Right forelimb (tissue), 1 donor: Measurements from ENCODE around the gene AMPH.
"Not testable (repeated sequence)": the region's sequence is repeated elsewhere in the genome, so short reads cannot be mapped to it uniquely, and the experiment has no call there.

ENCODE experiments used
- DNase-seq: peaks from one replicate; pipeline ENCODE4 v3.0.0-alpha.2; 2018

Gene AMPH

GRCh38 chr7:38625866-38626265 is 5.3 kb downstream of the AMPH start:
- DNase-seq, result no peak

GRCh38 chr7:38615665-38616064 is 15.5 kb downstream of the AMPH start:
- DNase-seq, result no peak

DNA sequence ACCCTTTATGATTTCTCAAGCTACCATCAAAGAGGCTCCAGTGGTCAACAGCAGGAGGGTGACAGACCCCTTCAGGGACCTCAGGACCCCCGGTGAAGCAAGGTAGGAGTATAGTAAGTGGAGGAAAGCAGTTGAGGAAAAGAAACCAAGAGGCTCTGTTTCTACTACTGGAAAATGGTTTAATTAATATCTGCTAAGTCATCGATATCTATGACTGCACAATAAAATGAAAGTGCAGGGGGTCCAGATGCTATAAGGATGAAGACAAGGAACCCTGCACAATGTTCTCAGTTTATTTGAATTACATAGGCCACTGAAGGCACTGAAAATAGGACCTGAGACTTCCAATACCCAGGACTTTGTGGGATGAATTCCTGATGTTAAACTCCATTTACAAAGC is 23.7 kb downstream of the AMPH start:
- DNase-seq, result no peak

DNA sequence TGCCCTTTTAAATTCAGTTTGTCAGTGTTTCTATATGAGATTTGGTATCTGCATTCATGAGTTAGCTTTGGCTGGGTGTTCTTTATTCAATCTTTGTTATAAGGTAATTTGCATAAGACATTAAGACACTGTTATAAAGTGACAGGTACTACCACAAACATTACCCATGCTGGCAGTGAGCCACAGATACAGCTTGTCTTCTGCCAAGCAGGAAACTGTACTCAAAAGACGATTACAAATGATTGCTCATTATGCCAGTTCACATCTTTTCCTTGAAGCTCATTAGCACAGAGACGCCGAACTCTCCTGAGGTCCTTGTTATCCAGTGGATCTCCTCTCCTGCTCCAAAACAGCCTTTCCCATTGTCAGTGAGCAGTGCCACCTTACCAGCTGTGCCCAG is 30.4 kb downstream of the AMPH start:
- no peak for DNase-seq

- no peak for DNase-seq
Observed at GRCh38 chr7:38594949-38595348, 36.2 kb downstream of the AMPH start.

DNA sequence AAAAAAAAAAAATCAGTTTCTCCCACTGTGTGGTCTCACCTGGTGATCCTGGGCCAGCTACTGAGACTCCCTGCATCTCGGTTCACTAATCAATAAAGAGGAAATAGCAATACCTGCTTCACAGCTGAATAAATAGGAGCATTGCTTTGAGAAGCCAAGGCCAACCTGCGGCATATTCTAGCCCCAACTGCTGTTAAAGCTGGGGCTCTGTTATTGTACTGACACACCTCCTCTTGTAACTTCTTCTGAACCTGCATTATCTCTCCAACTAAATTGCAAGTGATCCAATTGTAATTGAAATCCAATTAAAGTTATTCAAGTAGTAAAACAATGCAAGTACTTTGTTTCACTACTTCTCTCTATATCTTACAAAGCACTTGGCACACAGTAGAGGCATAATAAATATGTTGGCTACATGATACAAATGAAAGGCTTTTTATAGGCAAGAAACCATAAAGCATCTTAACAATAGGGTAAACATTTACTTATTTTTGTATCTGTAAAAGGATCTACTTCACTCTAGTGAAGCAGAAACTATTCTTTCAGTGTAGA is 38.4 kb downstream of the AMPH start:
- no peak for DNase-seq

DNA sequence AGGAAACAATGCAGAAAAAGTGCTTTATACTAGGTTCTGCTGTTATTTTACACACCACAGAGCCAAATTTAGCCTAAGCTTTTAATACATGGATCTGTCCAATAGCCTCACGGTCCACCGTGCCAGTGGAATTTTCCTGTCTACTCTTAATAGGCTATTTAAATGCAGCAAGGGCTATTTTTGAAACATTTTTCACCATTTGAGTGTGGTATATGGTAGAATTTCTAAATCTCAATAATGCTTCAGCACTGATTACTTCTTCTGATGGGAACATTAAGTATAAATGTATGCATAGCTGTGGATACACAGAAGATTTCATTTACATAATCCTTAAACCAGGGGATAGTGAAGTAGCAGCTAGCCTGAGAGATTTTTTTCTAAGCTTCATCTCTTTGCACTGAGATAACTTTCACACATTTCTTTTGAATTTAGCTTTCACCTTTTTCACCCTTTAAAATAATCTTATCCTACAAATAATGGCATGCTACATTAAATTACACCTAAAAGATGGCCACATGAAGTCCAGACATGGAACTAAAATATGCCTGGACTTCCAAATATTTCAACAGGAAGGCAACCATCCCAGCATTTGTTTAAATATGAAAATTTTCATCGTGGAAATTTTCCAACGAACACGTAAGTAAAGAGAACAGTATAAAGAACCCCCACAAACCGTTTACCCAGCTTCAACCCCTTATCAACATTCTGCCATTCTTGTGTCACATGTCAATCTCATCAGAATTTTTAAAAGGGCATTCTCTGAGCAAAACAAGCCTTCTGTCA is 45.4 kb downstream of the AMPH start:
- no peak for DNase-seq

DNA sequence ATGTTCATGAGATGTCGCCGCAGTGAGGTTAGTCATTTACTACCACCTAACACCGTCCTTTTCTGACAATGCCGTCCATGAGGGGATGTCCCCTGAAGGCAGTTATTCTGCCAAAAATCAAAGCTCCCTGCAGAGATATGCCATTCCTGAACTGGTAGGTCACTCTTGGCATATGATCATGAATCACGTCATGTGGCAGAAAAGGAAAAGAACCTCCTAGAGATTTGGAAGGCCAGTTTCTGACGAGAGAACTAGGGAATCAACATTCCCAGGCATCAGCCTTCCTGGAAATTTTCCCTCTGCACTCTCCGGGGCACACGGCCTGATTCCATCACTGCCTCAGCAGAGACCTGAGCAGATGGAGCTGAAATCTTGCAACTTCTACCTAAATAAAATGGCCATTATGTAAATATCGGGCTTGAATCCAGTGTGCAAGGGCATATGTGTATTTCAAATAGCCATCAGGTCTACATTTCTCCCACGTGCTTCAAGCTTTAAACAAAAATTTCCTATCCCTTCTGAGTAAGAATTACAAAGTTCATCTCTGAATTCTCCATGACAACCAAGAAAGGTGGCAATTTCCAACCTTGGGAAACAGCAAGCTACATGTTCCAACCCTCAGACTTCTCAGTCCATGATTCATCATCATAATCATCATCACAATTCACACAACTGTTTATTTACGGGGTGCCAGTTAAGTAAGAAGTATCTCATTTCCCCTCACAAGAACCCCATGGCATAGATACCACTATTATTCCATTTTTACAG is 46.5 kb downstream of the AMPH start:
- DNase-seq, result no peak

GRCh38 chr7:38580485-38580884 is 50.7 kb downstream of the AMPH start:
- no peak for DNase-seq

DNA sequence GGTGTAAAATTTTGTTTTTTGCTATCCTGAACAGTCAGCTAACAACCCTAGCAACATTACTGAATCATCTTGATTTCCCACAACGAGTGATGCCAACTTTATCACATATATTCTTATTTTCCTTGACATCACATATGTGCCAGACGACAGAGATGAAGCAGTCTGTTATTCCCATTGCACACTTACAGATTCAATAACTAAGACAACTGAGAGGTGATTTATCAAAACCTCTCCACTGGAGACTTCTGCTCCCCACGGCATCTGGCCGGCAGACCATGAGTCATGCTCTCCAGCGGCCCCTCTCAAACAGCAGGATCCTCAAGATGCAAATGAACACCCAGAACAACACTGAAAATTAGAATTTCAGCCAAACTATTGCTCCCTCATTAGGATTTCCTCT is 57.1 kb downstream of the AMPH start:
- DNase-seq, result no peak

DNA sequence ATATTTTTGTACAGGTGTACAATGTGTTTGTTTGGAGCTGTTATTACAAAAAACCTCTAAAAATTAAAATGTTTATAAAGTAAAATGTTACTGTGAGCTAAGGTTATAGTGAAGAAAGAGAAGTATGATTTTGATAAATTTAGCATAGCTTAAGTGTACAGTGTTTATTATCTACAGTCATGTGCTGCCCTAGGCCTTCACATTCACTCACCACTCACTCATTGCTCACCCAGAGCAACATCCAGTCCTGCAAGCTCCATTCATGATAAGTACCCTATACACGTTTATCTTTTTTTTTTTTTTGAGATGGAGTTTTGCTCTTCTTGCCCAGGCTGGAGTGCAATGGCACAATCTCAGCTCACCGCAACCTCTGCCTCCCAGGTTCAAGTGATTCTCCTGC is 59.6 kb downstream of the AMPH start:
- not testable (repeated sequence) for DNase-seq

DNA sequence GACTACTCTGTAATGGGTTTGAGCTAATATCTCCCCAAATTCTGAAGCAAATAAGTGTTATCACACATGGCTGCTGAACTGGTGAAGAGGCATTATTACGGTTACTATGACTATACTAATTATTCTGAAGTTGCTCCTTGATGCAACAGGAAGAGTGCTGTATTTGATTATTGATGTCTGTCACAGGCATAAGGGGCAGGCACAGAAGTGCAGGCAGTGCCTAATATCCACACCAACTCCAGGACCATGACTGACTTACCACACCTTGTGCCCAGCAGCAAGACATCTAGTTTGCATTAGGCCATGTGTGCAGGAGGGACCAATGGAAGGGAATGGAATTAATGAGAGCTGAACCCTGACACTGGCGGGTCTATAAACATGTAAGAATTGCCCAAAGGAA is 62.7 kb downstream of the AMPH start:
- DNase-seq, result no peak

GRCh38 chr7:38565289-38565688 is 65.9 kb downstream of the AMPH start:
- no peak for DNase-seq

- DNase-seq, result no peak
Observed at GRCh38 chr7:38563741-38564140, 67.4 kb downstream of the AMPH start.

- DNase-seq, result no peak
Observed at GRCh38 chr7:38561166-38561565, 70.0 kb downstream of the AMPH start.

- no peak for DNase-seq
Observed at GRCh38 chr7:38558761-38559345, 72.3 kb downstream of the AMPH start.

- no peak for DNase-seq
Observed at GRCh38 chr7:38554586-38554985, 76.6 kb downstream of the AMPH start.

GRCh38 chr7:38550836-38551235 is 80.3 kb downstream of the AMPH start:
- DNase-seq, result no peak

DNA sequence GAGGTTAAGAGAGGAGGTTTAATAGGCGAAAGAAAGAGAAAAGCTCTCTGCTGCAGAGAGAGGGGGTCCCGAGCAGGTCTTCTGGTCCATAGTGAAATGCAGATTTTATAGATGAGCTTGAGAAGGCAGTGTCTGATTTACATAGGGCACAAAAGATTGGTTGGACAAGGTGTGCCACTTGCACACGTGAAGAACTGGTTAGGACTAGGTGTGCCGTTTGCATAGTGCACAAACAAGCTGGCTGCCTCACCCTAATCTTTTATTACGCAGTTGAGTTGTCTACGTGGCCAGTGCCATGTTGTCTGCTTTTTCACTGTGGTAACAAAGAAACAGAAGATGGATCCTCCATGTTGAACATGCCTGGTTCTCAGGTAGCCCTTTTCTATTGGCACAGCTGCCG is 82.6 kb downstream of the AMPH start:
- DNase-seq, result no peak

DNA sequence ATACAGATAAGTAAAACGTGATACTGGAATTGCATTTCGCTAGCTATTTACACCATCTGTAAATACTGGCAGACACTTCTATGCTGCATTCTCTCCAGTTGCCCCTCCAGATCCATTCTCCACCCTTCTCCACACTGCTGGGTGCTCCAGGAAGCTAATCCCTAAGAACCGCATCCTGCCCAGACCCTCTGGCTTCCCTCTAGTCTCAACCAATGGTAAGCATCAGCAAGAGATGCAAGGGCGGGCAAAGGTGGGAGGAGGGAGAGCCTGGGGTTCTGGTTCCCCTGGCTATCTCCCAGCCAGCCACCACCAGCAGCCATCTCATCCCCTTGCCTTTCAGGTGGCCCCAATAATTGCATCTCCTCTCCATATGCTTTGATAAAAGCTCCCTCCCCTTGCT is 84.4 kb downstream of the AMPH start:
- DNase-seq, result no peak

DNA sequence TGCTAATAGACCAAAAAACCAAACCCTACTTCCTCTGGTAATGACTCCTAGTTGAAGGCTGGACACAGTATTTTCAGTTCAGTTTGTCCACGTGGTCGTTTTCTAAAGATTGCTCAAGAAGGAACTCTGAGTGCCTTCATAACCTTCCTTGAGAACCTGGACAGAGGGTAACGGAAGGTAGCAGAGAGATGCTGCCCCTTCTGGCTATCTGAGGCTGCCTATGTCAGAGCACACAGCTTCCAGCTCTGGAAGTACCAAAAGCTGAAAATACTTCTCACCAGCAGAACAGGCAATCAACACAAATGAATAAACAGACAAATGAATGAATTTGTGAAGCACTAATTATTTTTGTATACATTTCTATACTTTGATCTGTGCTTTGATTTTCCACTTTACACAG is 85.2 kb downstream of the AMPH start:
- DNase-seq, result no peak

- DNase-seq, result no peak
Observed at GRCh38 chr7:38542156-38542555, 89.0 kb downstream of the AMPH start.

GRCh38 chr7:38541440-38541839 is 89.7 kb downstream of the AMPH start:
- DNase-seq, result no peak
